IMR-90 (cell line): ENCODE data around the gene PRKN. TPM values are rescaled to one million over a fixed set of nuclear protein-coding genes. Genes with fewer than 3 reads are reported as not detected.

ENCODE experiments used
- ATAC-seq: fragments of 200-7000 bp; cut with Tn5 transposase; 2 replicates; pipeline ENCODE4 v1.9.1; 2020; ENCODE audit warnings: low read depth, mild to moderate bottlenecking, moderate library complexity
- BruUV-seq: library from RNA; stranded (reverse); fragments of 400-500 nt; replicated peaks from 2 replicates; lab custom pipeline; 2021; lab: Mats Ljungman, UMichigan
- CTCF ChIA-PET: fragments of 300-600 bp; formaldehyde crosslinking; extraction: SDS; loops from one replicate; lab custom pipeline; 2021; ENCODE audit warnings: antibody characterized with exemption; lab: Yijun Ruan, JAX
- POLR2A ChIA-PET: fragments of 300-600 bp; sonication (Branson Sonifier 250); formaldehyde crosslinking; loops from one replicate; lab custom pipeline; 2022; ENCODE audit warnings: antibody characterized with exemption; ENCODE audit not compliant: unreplicated experiment; lab: Charles Lee
- DNase-seq: peaks from one replicate; pipeline ENCODE4 v3.0.0; 2013
- H2AFZ ChIP-seq: replicated peaks from 2 replicates; pipeline ENCODE3; 2013; ENCODE audit warnings: low read length, mild to moderate bottlenecking; ENCODE audit not compliant: poor library complexity
- H2AK5ac ChIP-seq: 2 replicates; pipeline ENCODE4 v1.6.1; 2013; ENCODE audit warnings: low read depth, low read length, inconsistent platforms
- H2AK9ac ChIP-seq: replicated peaks from 2 replicates; pipeline ENCODE3; 2013; ENCODE audit warnings: mild to moderate bottlenecking, low read depth, low read length, moderate library complexity; ENCODE audit not compliant: poor library complexity
- H2BK120ac ChIP-seq: 2 replicates; pipeline ENCODE4 v1.6.1; 2013; ENCODE audit warnings: low read depth, low read length, inconsistent platforms
- H2BK15ac ChIP-seq: 3 replicates; pipeline ENCODE4 v1.6.1; 2013; ENCODE audit warnings: low read depth, low read length, inconsistent platforms
- H2BK20ac ChIP-seq: 2 replicates; pipeline ENCODE4 v1.6.1; 2013; ENCODE audit warnings: low read depth, mild to moderate bottlenecking, inconsistent platforms, low read length, moderate library complexity
- H2BK5ac ChIP-seq: 2 replicates; pipeline ENCODE4 v1.6.1; 2013; ENCODE audit warnings: mild to moderate bottlenecking, low read depth, low read length, inconsistent platforms; ENCODE audit not compliant: poor library complexity, severe bottlenecking
- H3K14ac ChIP-seq: replicated peaks from 2 replicates; pipeline ENCODE4 v1.6.1; 2013; ENCODE audit warnings: low read depth, low read length, inconsistent platforms
- H3K18ac ChIP-seq: 2 replicates; pipeline ENCODE4 v1.6.1; 2013; ENCODE audit warnings: low read depth, low read length, control low read depth
- H3K23ac ChIP-seq: 2 replicates; pipeline ENCODE4 v1.6.1; 2013; ENCODE audit warnings: low read depth, low read length, inconsistent platforms
- H3K27ac ChIP-seq: 2 replicates; pipeline ENCODE4 v1.5.1; 2013; ENCODE audit warnings: mild to moderate bottlenecking, control low read depth, low read length; ENCODE audit not compliant: insufficient read depth
- H3K27me3 ChIP-seq: 2 replicates; pipeline ENCODE4 v1.6.1; 2013; ENCODE audit warnings: low read length; ENCODE audit not compliant: control insufficient read depth, insufficient read depth
- H3K36me3 ChIP-seq: 2 replicates; pipeline ENCODE4 v1.6.1; 2013; ENCODE audit warnings: low read length, mixed read lengths; ENCODE audit not compliant: control insufficient read depth, insufficient read depth
- H3K4ac ChIP-seq: 2 replicates; pipeline ENCODE4 v1.6.1; 2013; ENCODE audit warnings: low read depth, low read length, inconsistent platforms
- H3K4me1 ChIP-seq: 2 replicates; pipeline ENCODE4 v1.6.1; 2013; ENCODE audit warnings: low read length, mixed read lengths; ENCODE audit not compliant: control insufficient read depth, insufficient read depth
- H3K4me2 ChIP-seq: 2 replicates; pipeline ENCODE4 v1.6.1; 2013; ENCODE audit warnings: low read depth, mild to moderate bottlenecking, control low read depth, low read length, moderate library complexity
- H3K4me3 ChIP-seq: 2 replicates; pipeline ENCODE4 v1.5.1; 2013; ENCODE audit warnings: low read depth, mild to moderate bottlenecking, control low read depth, low read length, moderate library complexity; ENCODE audit not compliant: insufficient read depth
- H3K56ac ChIP-seq: 2 replicates; pipeline ENCODE4 v1.6.1; 2013; ENCODE audit warnings: low read length, inconsistent platforms; ENCODE audit not compliant: insufficient read depth; ENCODE audit errors: extremely low read depth
- H3K79me1 ChIP-seq, 2 experiments: 2 replicates each; pipeline ENCODE4 v1.6.1; 2013; ENCODE audit warnings: low read length in 2 of 2, inconsistent platforms in 1 of 2, low read depth in 1 of 2
- H3K9ac ChIP-seq: 2 replicates; pipeline ENCODE4 v1.6.1; 2013; ENCODE audit warnings: low read depth, low read length, control low read depth
- H3K9me1 ChIP-seq: 2 replicates; pipeline ENCODE4 v1.6.1; 2013; ENCODE audit warnings: low read length, inconsistent platforms; ENCODE audit not compliant: insufficient read depth
- H3K9me3 ChIP-seq: 2 replicates; pipeline ENCODE4 v1.6.1; 2013; ENCODE audit warnings: low read length; ENCODE audit not compliant: control insufficient read depth, insufficient read depth
- H4K20me1 ChIP-seq: 2 replicates; pipeline ENCODE4 v1.6.1; 2013; ENCODE audit warnings: low read length, inconsistent platforms; ENCODE audit not compliant: insufficient read depth
- H4K5ac ChIP-seq: 2 replicates; pipeline ENCODE4 v1.6.1; 2013; ENCODE audit warnings: mild to moderate bottlenecking, low read depth, low read length, control low read depth
- H4K8ac ChIP-seq, 2 experiments: 2 replicates each; pipeline ENCODE4 v1.6.1; 2013; ENCODE audit warnings: low read depth in 2 of 2, low read length in 2 of 2, control low read depth in 1 of 2, inconsistent platforms in 1 of 2
- H4K91ac ChIP-seq: 2 replicates; pipeline ENCODE4 v1.6.1; 2013; ENCODE audit warnings: low read depth, low read length, inconsistent platforms; ENCODE audit not compliant: insufficient read depth
- CHD1 ChIP-seq: IDR thresholded peaks from 2 replicates; pipeline ENCODE4 v1.6.1; 2012; ENCODE audit warnings: low read depth, low read length, improper control_type of control experiment
- FOS ChIP-seq: fragments of 150-350 bp; IDR thresholded peaks from 2 replicates; pipeline ENCODE4 v1.6.1; 2016; ENCODE audit warnings: low read depth, low read length
- WGBS, 2 experiments: methylation state at CpG; one replicate each; pipeline versions ENCODE4 v1.1.5 to v1.1.7; 2013; ENCODE audit warnings: missing lambda C conversion rate in 2 of 2; ENCODE audit not compliant: insufficient read length in 1 of 2; ENCODE audit errors: extremely low coverage in 2 of 2; 5-methylcytosine and 5-hydroxymethylcytosine counted together
- dilution Hi-C: fragments of 300-500 bp; cut with HindIII; formaldehyde crosslinking; loops from one replicate; pipeline ENCODE4 v1.14.3; 2018; ENCODE audit warnings: low sequenced_read_pairs; ENCODE audit not compliant: unreplicated experiment
- in situ Hi-C: fragments of 300-500 bp; cut with MboI; formaldehyde crosslinking; loops from 3 replicates; pipeline ENCODE4 v1.14.3; 2019; ENCODE audit warnings: low sequenced_read_pairs, inconsistent platforms, mixed read lengths
- intact Hi-C: fragments of 100-400 bp; cut with micrococcal nuclease; formaldehyde crosslinking; loops from 2 replicates; pipeline ENCODE4 v1.10.0; 2022
- polyA plus RNA-seq, 3 experiments: library from polyadenylated mRNA; depleted of rRNA; stranded (reverse); fragments of >200 nt; gene quantifications; 2 replicates each; pipeline ENCODE4 v1.2.3, GENCODE V29; 2012; ENCODE audit warnings: low replicate concordance in 1 of 3
- total RNA-seq: library from RNA; depleted of rRNA; stranded (reverse); fragments of >200 nt; gene quantifications from 2 replicates; pipeline ENCODE4 v1.2.3, GENCODE V29; 2012
- TF ChIP-seq, protein P1 (sequence below): fragments of 150-350 bp; IDR thresholded peaks from 2 replicates; pipeline ENCODE4 v1.6.1; 2017; ENCODE audit warnings: mild to moderate bottlenecking, antibody characterized with exemption, low read length, low read depth

The PRKN gene
- total and polyA plus RNA-seq, 2 of the 4 experiments (the other 2 are of a cell fraction): 0.15 to 0.18 TPM

DNA sequence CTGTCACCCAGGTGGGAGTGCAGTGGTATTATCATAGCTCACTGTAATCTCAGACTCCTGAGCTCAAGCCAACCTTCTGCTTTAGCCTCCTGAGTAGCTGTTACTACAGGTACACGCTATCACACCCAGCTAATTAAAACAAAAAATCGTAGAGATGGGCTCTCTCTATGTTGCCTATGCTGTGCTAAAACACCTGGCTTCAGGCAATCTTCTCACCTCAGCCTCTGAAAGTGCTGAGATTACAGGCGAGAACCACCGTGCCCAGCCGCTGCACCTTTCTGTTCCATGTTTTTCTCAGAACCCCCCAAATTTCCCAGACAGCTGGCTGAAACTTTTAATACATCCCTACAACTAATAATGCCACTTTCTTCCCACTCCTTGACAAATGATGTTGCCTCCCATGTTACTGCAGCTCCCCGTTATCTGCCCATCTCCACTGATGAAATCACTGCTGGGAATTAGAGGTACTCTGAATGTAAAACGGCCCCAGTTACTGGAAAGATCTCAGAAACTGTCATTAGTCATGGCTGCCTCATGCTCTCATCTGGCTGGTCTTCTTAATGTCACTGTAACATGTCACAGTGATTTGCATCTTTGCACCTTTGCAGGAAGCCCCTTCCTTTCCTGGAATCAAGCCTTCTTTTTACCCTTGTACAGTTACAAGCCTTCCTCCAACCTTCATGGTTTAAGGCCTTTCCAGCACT is 697.5 kb downstream of the PRKN start:
- no peak overlapping the region for H4K91ac ChIP-seq
- dilution Hi-C loops: no loop called here
- CTCF ChIA-PET: no interaction called here

More for the DNA sequence above, 697.5 kb downstream of the PRKN start:
- no peak overlapping the region for H3K9ac ChIP-seq
- WGBS, 2 experiments: 40% methylated on average over 2 of the region's 7 CpGs; no CpG with 5 or more reads in 1 of the 2 experiments
- no peak overlapping the region for H2BK5ac ChIP-seq
- H3K9me1 ChIP-seq: no peaks in the 10 kb centered on the region
- no peak overlapping the region for H3K27ac ChIP-seq
- H3K14ac ChIP-seq: no peak overlapping the region
- intact Hi-C loops: no loop called here
- H4K20me1 ChIP-seq: no peaks in the 10 kb centered on the region
- POLR2A ChIA-PET: no interaction called here
- H2AFZ ChIP-seq: no peak overlapping the region
- DNase-seq (no peak), ATAC-seq (no peak)
- TF ChIP-seq FOS (no peak), CHD1 (no peak)
- TF ChIP-seq, protein P1, sequence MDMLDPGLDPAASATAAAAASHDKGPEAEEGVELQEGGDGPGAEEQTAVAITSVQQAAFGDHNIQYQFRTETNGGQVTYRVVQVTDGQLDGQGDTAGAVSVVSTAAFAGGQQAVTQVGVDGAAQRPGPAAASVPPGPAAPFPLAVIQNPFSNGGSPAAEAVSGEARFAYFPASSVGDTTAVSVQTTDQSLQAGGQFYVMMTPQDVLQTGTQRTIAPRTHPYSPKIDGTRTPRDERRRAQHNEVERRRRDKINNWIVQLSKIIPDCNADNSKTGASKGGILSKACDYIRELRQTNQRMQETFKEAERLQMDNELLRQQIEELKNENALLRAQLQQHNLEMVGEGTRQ: no peak
- no peak overlapping the region for H2BK20ac ChIP-seq
- no peaks in the 10 kb centered on the region for H3K4me1 ChIP-seq
- H2BK15ac ChIP-seq: no peak overlapping the region
- H3K4me2 ChIP-seq: no peak overlapping the region
- BruUV-seq: no TSS peak
- no peaks in the 10 kb centered on the region for H3K36me3 ChIP-seq
- H2AK9ac ChIP-seq: no peak overlapping the region
- no peak overlapping the region for H3K23ac ChIP-seq
- no peak overlapping the region for H3K4me3 ChIP-seq
- no peak overlapping the region for H3K4ac ChIP-seq
- H3K9me3 ChIP-seq: peaks cover 5% of the 10 kb centered on the region
- H2BK120ac ChIP-seq: no peak overlapping the region
- H3K27me3 ChIP-seq: no peaks in the 10 kb centered on the region
- no peak overlapping the region for H4K8ac ChIP-seq
- no peaks in the 10 kb centered on the region for H3K79me1 ChIP-seq
- no peak overlapping the region for H3K18ac ChIP-seq
- H3K56ac ChIP-seq: no peak overlapping the region
- in situ Hi-C loops: no loop called here
- H2AK5ac ChIP-seq: no peak overlapping the region
- no peak overlapping the region for H4K5ac ChIP-seq
